OCI-LY7 (cell line): ENCODE results near the gene HDGF. TPM values are rescaled to one million over a fixed set of nuclear protein-coding genes. Genes with fewer than 3 reads are reported as not detected.

ENCODE experiments used
- BruUV-seq: library from RNA; stranded (reverse); fragments of 400-500 nt; replicated peaks from 2 replicates; lab custom pipeline; 2021; lab: Mats Ljungman, UMichigan
- CTCF ChIA-PET: fragments of 300-600 bp; sonication (Branson Sonifier 250); formaldehyde crosslinking; loops from one replicate; lab custom pipeline; 2022; ENCODE audit warnings: antibody characterized with exemption; ENCODE audit not compliant: unreplicated experiment; lab: Charles Lee
- POLR2A ChIA-PET: fragments of 300-600 bp; sonication (Branson Sonifier 250); formaldehyde crosslinking; loops from one replicate; lab custom pipeline; 2022; ENCODE audit warnings: antibody characterized with exemption; lab: Charles Lee
- DNase-seq: peaks from one replicate; pipeline ENCODE4 v3.0.0-alpha.2; 2015; ENCODE audit warnings: low spot score
- H2AFZ ChIP-seq: fragments of 200-600 bp; sonication (generic), shearing (Covaris generic); 2 replicates; pipeline ENCODE4 v1.6.1; 2014; ENCODE audit warnings: mild to moderate bottlenecking, antibody characterized with exemption, low read length, moderate library complexity
- H3K27ac ChIP-seq: fragments of 200-600 bp; sonication (generic); 2 replicates; pipeline ENCODE4 v1.5.1; 2014; ENCODE audit warnings: mixed run types, low read depth, mild to moderate bottlenecking, moderate library complexity, low read length, inconsistent platforms; ENCODE audit not compliant: poor library complexity, severe bottlenecking
- H3K36me3 ChIP-seq: fragments of 200-600 bp; sonication (generic); 2 replicates; pipeline ENCODE4 v1.6.1; 2014; ENCODE audit warnings: mild to moderate bottlenecking, antibody characterized with exemption, low read length, moderate library complexity, mixed read lengths; ENCODE audit not compliant: insufficient read depth
- H3K4me1 ChIP-seq: fragments of 200-600 bp; sonication (generic); 2 replicates; pipeline ENCODE4 v1.5.1; 2014; ENCODE audit warnings: mild to moderate bottlenecking, low read length; ENCODE audit not compliant: insufficient read depth, poor library complexity, severe bottlenecking
- H3K4me2 ChIP-seq: fragments of 200-600 bp; sonication (generic); 2 replicates; pipeline ENCODE4 v1.6.1; 2014; ENCODE audit warnings: mild to moderate bottlenecking, low read length
- H3K4me3 ChIP-seq: fragments of 200-600 bp; sonication (generic); 2 replicates; pipeline ENCODE4 v1.5.1; 2014; ENCODE audit warnings: mild to moderate bottlenecking, low read depth, low read length; ENCODE audit not compliant: poor library complexity, severe bottlenecking
- H3K79me2 ChIP-seq: fragments of 200-600 bp; sonication (generic); 2 replicates; pipeline ENCODE4 v1.6.1; 2016; ENCODE audit warnings: low read depth, mild to moderate bottlenecking, low read length, moderate library complexity, mixed read lengths; ENCODE audit not compliant: insufficient read depth
- H3K9me2 ChIP-seq: fragments of 200-600 bp; sonication (generic); 2 replicates; pipeline ENCODE4 v1.6.1; 2016; ENCODE audit warnings: mild to moderate bottlenecking, low read length, mixed read lengths; ENCODE audit not compliant: insufficient read depth
- H3K9me3 ChIP-seq: fragments of 200-600 bp; sonication (generic); 2 replicates; pipeline ENCODE4 v1.6.1; 2014; ENCODE audit warnings: mild to moderate bottlenecking, mixed run types, low read length, mixed read lengths
- H4K20me1 ChIP-seq: fragments of 200-600 bp; sonication (generic); 2 replicates; pipeline ENCODE4 v1.6.1; 2014; ENCODE audit warnings: mild to moderate bottlenecking, antibody characterized with exemption, low read length, moderate library complexity, mixed read lengths; ENCODE audit not compliant: insufficient read depth
- EZH2phosphoT487 ChIP-seq: fragments of 200-600 bp; sonication (generic); IDR thresholded peaks from 2 replicates; pipeline ENCODE4 v1.6.1; 2018; ENCODE audit warnings: low read depth, borderline replicate concordance, mild to moderate bottlenecking, mixed run types, antibody characterized with exemption, low read length, moderate library complexity, mixed read lengths
- intact Hi-C: fragments of 100-400 bp; cut with micrococcal nuclease; formaldehyde crosslinking; loops from one replicate; pipeline ENCODE4 v1.10.0; 2022; ENCODE audit not compliant: unreplicated experiment
- total RNA-seq, 2 experiments: library from RNA; depleted of rRNA in 1 of 2; stranded (reverse); fragments of >200 nt in 1 of 2; shearing (Covaris generic) in 1 of 2; gene quantifications; 2 replicates each; pipeline ENCODE4 v1.2.3, GENCODE V29; 2014 to 2022
- TF ChIP-seq, protein P1 (sequence below): fragments of 200-600 bp; sonication (generic); conservative IDR thresholded peaks from 2 replicates; pipeline ENCODE4 v1.5.1; 2014; ENCODE audit warnings: mild to moderate bottlenecking, antibody characterized with exemption, low read length, moderate library complexity, mixed read lengths

HDGF gene
- total RNA-seq, 2 experiments from 2014 or later, result 291 to 329 TPM

DNA sequence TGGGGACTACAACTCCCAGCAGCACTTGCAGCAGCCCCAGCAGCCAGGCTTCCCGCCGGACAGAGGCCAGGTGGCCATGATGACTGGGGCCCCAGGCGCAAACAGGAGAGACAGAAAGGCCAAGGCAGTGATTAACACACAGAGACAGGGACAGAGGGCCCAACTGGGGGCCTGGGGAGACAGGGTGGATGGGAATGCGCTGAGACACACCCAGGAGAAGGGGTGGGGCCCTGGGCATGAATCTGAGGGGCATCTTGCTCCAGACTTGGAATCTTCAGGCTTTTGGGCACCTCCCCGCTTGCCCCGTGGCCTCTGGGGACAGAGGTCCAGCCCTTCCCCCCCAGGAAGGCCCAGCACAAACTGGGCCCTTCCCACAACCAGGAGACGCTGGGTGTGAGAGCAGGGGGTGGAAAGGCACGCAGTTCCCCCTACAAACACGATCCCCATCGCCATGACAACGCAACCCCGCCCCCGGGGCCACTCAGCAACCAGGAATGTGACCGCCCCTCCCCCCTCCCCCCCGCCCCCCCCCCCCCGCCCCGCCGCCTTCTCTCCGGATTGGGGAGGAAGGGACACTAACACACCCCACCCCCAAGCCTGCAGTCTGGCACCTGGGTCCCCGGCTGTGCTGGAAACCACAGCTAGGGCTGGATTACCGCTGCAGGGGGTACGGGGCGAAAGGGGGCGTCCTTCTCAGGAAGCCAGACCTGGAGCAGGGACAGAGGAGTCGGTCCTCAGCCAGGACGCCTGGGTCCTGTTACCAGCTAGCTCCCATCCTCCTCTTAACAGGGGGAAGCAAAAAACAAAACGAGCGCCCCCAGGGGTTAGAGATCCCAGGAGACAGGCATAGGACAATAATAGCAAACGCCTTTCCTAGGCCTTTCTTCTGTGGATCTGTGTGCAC, 4.5 kb downstream of the HDGF start:
- ChIA-PET CTCF (interaction anchor here (1.0 kb wide), 1 partner anchor 21 kb away, joined by 5 read pairs; no protein-coding TSS in a partner anchor), POLR2A (interaction anchor here (1.1 to 1.5 kb wide), 2 partner anchors 18 to 20 kb away, joined by 3 to 6 read pairs; partner anchors contain the start of gene ISG20L2)
- no TSS peak for BruUV-seq

DNA sequence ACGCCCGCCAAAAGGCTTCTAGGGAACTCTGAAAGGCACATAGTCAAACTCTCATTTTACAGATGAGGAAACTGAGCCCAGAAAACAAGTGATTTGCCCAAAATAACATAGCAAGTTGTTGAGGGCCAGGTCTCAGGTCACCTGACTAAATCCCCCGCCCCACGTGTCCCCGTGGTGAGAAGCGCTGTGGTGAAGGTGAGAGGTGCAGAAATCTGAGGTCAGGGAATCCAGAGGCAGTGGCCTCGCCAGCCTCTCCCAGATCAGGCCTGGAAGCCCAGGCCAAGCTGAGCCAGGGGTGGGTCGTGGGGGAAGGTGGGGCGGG, 5.1 kb downstream of the HDGF start:
- POLR2A ChIA-PET, result no interaction called here

More for the DNA sequence above, 4.5 kb downstream of the HDGF start:
- intact Hi-C loops, result no loop called here
- DNase-seq, result peak; percentile 74
- peak overlapping the region; percentile 81 for H3K27ac ChIP-seq
- H3K4me1 ChIP-seq, result peaks cover 43% of the 10 kb centered on the region
- H3K9me2 ChIP-seq, result no peaks in the 10 kb centered on the region
- H4K20me1 ChIP-seq, result peaks cover 9% of the 10 kb centered on the region; the same call in 1 of the 2 replicates
- H3K9me3 ChIP-seq, result no peaks in the 10 kb centered on the region
- H3K4me3 ChIP-seq, result peak overlapping the region; percentile 85
- peaks cover 80% of the 10 kb centered on the region for H3K36me3 ChIP-seq
- H3K79me2 ChIP-seq, result peaks cover 63% of the 10 kb centered on the region
- peak overlapping the region; percentile 99 for H3K4me2 ChIP-seq
- no peak overlapping the region for H2AFZ ChIP-seq
- TF ChIP-seq, protein P1, sequence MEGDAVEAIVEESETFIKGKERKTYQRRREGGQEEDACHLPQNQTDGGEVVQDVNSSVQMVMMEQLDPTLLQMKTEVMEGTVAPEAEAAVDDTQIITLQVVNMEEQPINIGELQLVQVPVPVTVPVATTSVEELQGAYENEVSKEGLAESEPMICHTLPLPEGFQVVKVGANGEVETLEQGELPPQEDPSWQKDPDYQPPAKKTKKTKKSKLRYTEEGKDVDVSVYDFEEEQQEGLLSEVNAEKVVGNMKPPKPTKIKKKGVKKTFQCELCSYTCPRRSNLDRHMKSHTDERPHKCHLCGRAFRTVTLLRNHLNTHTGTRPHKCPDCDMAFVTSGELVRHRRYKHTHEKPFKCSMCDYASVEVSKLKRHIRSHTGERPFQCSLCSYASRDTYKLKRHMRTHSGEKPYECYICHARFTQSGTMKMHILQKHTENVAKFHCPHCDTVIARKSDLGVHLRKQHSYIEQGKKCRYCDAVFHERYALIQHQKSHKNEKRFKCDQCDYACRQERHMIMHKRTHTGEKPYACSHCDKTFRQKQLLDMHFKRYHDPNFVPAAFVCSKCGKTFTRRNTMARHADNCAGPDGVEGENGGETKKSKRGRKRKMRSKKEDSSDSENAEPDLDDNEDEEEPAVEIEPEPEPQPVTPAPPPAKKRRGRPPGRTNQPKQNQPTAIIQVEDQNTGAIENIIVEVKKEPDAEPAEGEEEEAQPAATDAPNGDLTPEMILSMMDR, result peak; percentile 71
- no peak for TF ChIP-seq EZH2phosphoT487

More for the DNA sequence above, 5.1 kb downstream of the HDGF start:
- H2AFZ ChIP-seq, result no peak overlapping the region
- no peak for TF ChIP-seq EZH2phosphoT487
- TF ChIP-seq, protein P1, result no peak
- DNase-seq, result no peak
- H3K4me2 ChIP-seq, result peak overlapping the region; percentile 79
- BruUV-seq, result no TSS peak
- intact Hi-C loops, result no loop called here
- H3K9me2 ChIP-seq, result no peaks in the 10 kb centered on the region
- H3K9me3 ChIP-seq, result no peaks in the 10 kb centered on the region
- CTCF ChIA-PET, result no interaction called here
- H3K79me2 ChIP-seq, result peaks cover 60% of the 10 kb centered on the region
- peaks cover 85% of the 10 kb centered on the region for H3K36me3 ChIP-seq
- peaks cover 50% of the 10 kb centered on the region for H3K4me1 ChIP-seq
- peak overlapping the region; percentile 76 for H3K27ac ChIP-seq
- H3K4me3 ChIP-seq, result peak overlapping the region; percentile 85
- peaks cover 9% of the 10 kb centered on the region; the same call in 1 of the 2 replicates for H4K20me1 ChIP-seq
